ENCODE measurements around the gene APLP2.

The APLP2 gene

DNA sequence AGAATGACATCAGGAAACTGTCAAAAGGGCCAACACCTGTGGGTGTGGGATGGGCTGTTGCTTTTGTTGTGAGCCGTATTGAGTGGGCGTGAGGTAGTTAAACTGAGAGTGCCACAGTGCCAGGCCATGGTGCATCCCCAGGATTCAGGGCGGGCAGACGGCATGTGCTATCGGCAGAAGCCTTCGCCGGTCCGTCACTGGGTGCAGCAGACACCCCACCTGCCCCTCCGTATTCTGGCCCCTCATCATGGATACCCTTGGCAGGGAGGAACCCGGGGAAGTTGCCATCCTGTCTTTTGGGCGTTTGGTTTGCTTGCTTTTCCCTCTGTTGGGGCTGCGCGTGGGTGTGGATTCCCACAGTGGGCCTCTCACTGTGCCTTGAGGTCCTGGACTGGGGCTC is 117.4 kb downstream of the APLP2 start:
- DNase-seq (no peak), ATAC-seq (ENCODE audit: insufficient read depth, low read depth) (no peak)
- Histone ChIP-seq H3K27me3 (ENCODE audit: insufficient read depth, low read length, poor library complexity) (no peaks in the 10 kb centered on the region), H3K27ac (ENCODE audit: low read length) (no peak overlapping the region), H3K79me2 (ENCODE audit: insufficient read depth, low read length) (no peaks in the 10 kb centered on the region), H3K9me3 (ENCODE audit: insufficient read depth, low read length, severe bottlenecking) (no peaks in the 10 kb centered on the region), H3K4me2 (ENCODE audit: insufficient read depth, low read length) (no peak overlapping the region), H3K4me1 (ENCODE audit: insufficient read depth, low read length) (no peaks in the 10 kb centered on the region), H3K36me3 (ENCODE audit: insufficient read depth, low read length) (no peaks in the 10 kb centered on the region), H2AFZ (ENCODE audit: low read depth, low read length) (no peak overlapping the region), H3K4me3 (ENCODE audit: low read depth in 1 of 2, low read length in 2 of 2) (no peak overlapping the region), H4K20me1 (ENCODE audit: insufficient read depth, low read length) (no peaks in the 10 kb centered on the region), H3K9ac (ENCODE audit: low read depth, low read length) (no peak overlapping the region)
- no peak for TF ChIP-seq EZH2 (IDR thresholded peaks at IDR 0.05; ENCODE audit: borderline replicate concordance, low read depth, low read length, severe bottlenecking)
- TF ChIP-seq, protein P1, sequence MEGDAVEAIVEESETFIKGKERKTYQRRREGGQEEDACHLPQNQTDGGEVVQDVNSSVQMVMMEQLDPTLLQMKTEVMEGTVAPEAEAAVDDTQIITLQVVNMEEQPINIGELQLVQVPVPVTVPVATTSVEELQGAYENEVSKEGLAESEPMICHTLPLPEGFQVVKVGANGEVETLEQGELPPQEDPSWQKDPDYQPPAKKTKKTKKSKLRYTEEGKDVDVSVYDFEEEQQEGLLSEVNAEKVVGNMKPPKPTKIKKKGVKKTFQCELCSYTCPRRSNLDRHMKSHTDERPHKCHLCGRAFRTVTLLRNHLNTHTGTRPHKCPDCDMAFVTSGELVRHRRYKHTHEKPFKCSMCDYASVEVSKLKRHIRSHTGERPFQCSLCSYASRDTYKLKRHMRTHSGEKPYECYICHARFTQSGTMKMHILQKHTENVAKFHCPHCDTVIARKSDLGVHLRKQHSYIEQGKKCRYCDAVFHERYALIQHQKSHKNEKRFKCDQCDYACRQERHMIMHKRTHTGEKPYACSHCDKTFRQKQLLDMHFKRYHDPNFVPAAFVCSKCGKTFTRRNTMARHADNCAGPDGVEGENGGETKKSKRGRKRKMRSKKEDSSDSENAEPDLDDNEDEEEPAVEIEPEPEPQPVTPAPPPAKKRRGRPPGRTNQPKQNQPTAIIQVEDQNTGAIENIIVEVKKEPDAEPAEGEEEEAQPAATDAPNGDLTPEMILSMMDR (IDR thresholded peaks at IDR 0.05; ENCODE audit: borderline replicate concordance, extremely low read depth, low read length, poor library complexity, severe bottlenecking) = no peak

DNA sequence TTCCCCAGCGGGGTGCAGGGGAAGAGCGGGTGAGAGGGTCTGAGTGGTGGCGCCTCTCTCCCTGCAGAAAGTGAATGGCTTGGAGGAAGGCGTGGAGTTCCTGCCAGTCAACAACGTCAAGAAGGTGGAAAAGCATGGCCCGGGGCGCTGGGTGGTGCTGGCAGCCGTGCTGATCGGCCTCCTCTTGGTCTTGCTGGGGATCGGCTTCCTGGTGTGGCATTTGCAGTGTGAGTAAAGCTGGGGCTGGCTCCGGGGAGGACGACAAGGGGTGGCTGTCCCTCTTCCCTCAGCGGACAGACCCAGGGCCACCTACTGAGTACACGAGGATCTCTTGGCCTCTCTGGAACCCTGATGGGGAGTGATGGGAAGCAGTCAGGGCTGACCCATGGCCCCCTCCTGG is 118.4 kb downstream of the APLP2 start:
- H3K4me1 ChIP-seq (ENCODE audit: insufficient read depth, low read length) = no peaks in the 10 kb centered on the region
- H3K36me3 ChIP-seq (ENCODE audit: insufficient read depth, low read length) = no peaks in the 10 kb centered on the region
- ATAC-seq (ENCODE audit: insufficient read depth, low read depth) (no peak), DNase-seq (no peak)
- no peak overlapping the region for H2AFZ ChIP-seq (ENCODE audit: low read depth, low read length)
- no peak overlapping the region for H3K4me3 ChIP-seq (ENCODE audit: low read depth in 1 of 2, low read length in 2 of 2)
- no peaks in the 10 kb centered on the region for H3K9me3 ChIP-seq (ENCODE audit: insufficient read depth, low read length, severe bottlenecking)
- no peak overlapping the region for H3K9ac ChIP-seq (ENCODE audit: low read depth, low read length)
- TF ChIP-seq, protein P1 (IDR thresholded peaks at IDR 0.05; ENCODE audit: borderline replicate concordance, extremely low read depth, low read length, poor library complexity, severe bottlenecking) = no peak
- TF ChIP-seq EZH2 (IDR thresholded peaks at IDR 0.05; ENCODE audit: borderline replicate concordance, low read depth, low read length, severe bottlenecking) = no peak
- no peaks in the 10 kb centered on the region for H4K20me1 ChIP-seq (ENCODE audit: insufficient read depth, low read length)
- H3K4me2 ChIP-seq (ENCODE audit: insufficient read depth, low read length) = no peak overlapping the region
- H3K27ac ChIP-seq (ENCODE audit: low read length) = no peak overlapping the region
- no peaks in the 10 kb centered on the region for H3K27me3 ChIP-seq (ENCODE audit: insufficient read depth, low read length, poor library complexity)
- no peaks in the 10 kb centered on the region for H3K79me2 ChIP-seq (ENCODE audit: insufficient read depth, low read length)

DNA sequence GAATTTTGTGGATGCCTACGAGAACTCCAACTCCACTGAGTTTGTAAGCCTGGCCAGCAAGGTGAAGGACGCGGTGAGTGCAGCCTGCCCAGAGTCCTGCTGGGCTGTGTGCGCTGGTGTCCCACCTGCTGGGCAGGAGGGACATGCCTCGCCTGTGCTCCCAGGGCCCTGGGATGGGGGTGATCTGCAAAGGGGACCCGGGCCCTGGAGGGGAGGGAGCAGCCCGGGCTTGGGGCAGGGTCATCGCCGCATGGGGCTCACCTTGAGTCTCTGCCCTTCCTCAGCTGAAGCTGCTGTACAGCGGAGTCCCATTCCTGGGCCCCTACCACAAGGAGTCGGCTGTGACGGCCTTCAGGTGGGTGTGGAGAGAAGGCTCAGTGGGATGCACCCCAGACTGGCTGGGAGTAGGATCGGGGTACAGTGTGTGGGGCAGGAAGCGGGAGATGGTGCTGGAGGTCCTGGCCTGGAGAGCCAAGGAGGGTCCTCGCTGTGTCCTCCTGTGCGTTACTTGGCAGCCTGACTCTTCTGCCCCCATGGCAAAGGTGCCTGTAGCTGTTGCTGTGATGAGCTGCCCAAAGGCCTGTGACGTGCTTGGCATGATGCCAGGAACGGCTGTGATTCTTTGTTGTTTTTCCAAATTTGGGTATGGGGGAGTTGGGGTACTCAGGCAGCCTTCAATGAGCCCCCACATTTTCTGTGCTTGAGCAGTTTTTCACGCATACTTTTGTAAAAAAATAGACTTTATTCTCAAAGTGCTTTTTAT is 119.1 kb downstream of the APLP2 start:
- no peak overlapping the region for H3K9ac ChIP-seq (ENCODE audit: low read depth, low read length)
- no peaks in the 10 kb centered on the region for H3K36me3 ChIP-seq (ENCODE audit: insufficient read depth, low read length)
- no peak overlapping the region for H3K4me3 ChIP-seq (ENCODE audit: low read depth in 1 of 2, low read length in 2 of 2)
- no peaks in the 10 kb centered on the region for H3K4me1 ChIP-seq (ENCODE audit: insufficient read depth, low read length)
- no peak overlapping the region for H3K4me2 ChIP-seq (ENCODE audit: insufficient read depth, low read length)
- H3K79me2 ChIP-seq (ENCODE audit: insufficient read depth, low read length) = no peaks in the 10 kb centered on the region
- no peak for ATAC-seq (ENCODE audit: insufficient read depth, low read depth)
- no peak overlapping the region for H2AFZ ChIP-seq (ENCODE audit: low read depth, low read length)
- TF ChIP-seq, protein P1 (IDR thresholded peaks at IDR 0.05; ENCODE audit: borderline replicate concordance, extremely low read depth, low read length, poor library complexity, severe bottlenecking) = no peak
- TF ChIP-seq EZH2 (IDR thresholded peaks at IDR 0.05; ENCODE audit: borderline replicate concordance, low read depth, low read length, severe bottlenecking) = no peak
- H3K9me3 ChIP-seq (ENCODE audit: insufficient read depth, low read length, severe bottlenecking) = no peaks in the 10 kb centered on the region
- H3K27ac ChIP-seq (ENCODE audit: low read length) = no peak overlapping the region
- DNase-seq = no peak
- no peaks in the 10 kb centered on the region for H4K20me1 ChIP-seq (ENCODE audit: insufficient read depth, low read length)
- H3K27me3 ChIP-seq (ENCODE audit: insufficient read depth, low read length, poor library complexity) = no peaks in the 10 kb centered on the region

Measured in DND-41 (cell line).